SK-N-SH (cell line): Measurements from ENCODE around the gene TGFA. TPM values are rescaled to one million over a fixed set of nuclear protein-coding genes. Genes with fewer than 3 reads are reported as not detected.

Source experiments
- CTCF ChIA-PET: fragments of 300-600, 350-600 bp; formaldehyde crosslinking; extraction: SDS; loops from one replicate; lab custom pipeline; 2021; lab: Yijun Ruan, JAX
- POLR2A ChIA-PET: fragments of 350-600 bp; sonication (Branson Sonifier 250); formaldehyde crosslinking; extraction: SDS; loops from one replicate; lab custom pipeline; 2020; ENCODE audit warnings: antibody characterized with exemption, inconsistent platforms; lab: Yijun Ruan, JAX
- DNase-seq: peaks from one replicate; pipeline ENCODE4 v3.0.0; 2012
- H2AFZ ChIP-seq: fragments of 200-600 bp; sonication (generic); 2 replicates; pipeline ENCODE4 v1.8.1; 2016; ENCODE audit warnings: antibody characterized with exemption, mild to moderate bottlenecking, low read depth
- H3F3A ChIP-seq: fragments of 200-600 bp; sonication (generic); replicated peaks from 2 replicates; pipeline ENCODE3; 2016; ENCODE audit warnings: antibody characterized with exemption, mild to moderate bottlenecking; ENCODE audit not compliant: insufficient read depth
- H3K27ac ChIP-seq, 2 experiments: fragments of 200-500 bp in 1 of 2; fragments of 200-600 bp in 1 of 2; sonication (Bioruptor generic) in 1 of 2; sonication (generic), shearing (Covaris generic) in 1 of 2; 2 replicates each; pipeline versions ENCODE4 v1.5.1 to v1.6.1; 2014 to 2016; ENCODE audit warnings: low read depth in 2 of 2, inconsistent platforms in 1 of 2, low read length in 1 of 2, mild to moderate bottlenecking in 1 of 2, mixed read lengths in 1 of 2
- H3K27me3 ChIP-seq: fragments of 200-600 bp; sonication (generic), shearing (Covaris generic); 2 replicates; pipeline ENCODE4 v1.6.1; 2016; ENCODE audit warnings: mixed run types; ENCODE audit not compliant: insufficient read depth
- H3K36me3 ChIP-seq, 2 experiments: fragments of 200-500 bp in 1 of 2; fragments of 200-600 bp in 1 of 2; sonication (Bioruptor generic) in 1 of 2; sonication (generic) in 1 of 2; replicated peaks in 1 of 2; 2 replicates each; pipeline versions ENCODE3 to v1.5.1; 2014 to 2016; ENCODE audit warnings: low read length in 1 of 2, mild to moderate bottlenecking in 1 of 2; ENCODE audit not compliant: insufficient read depth in 2 of 2, control insufficient read depth in 1 of 2
- H3K4me1 ChIP-seq, 2 experiments: fragments of 200-500 bp in 1 of 2; fragments of 200-600 bp in 1 of 2; sonication (Bioruptor generic) in 1 of 2; sonication (generic), shearing (Covaris generic) in 1 of 2; 2 replicates each; pipeline versions ENCODE4 v1.5.1 to v1.6.1; 2014 to 2016; ENCODE audit warnings: low read depth in 1 of 2, low read length in 1 of 2, mixed run types in 1 of 2; ENCODE audit not compliant: insufficient read depth in 2 of 2, control insufficient read depth in 1 of 2
- H3K4me2 ChIP-seq: fragments of 200-600 bp; sonication (generic), shearing (Covaris generic); 2 replicates; pipeline ENCODE4 v1.6.1; 2017; ENCODE audit warnings: mixed run types
- H3K4me3 ChIP-seq, 2 experiments: fragments of 200-500 bp in 1 of 2; fragments of 200-600 bp in 1 of 2; sonication (Bioruptor generic) in 1 of 2; sonication (generic), shearing (Covaris generic) in 1 of 2; 2 replicates each; pipeline versions ENCODE4 v1.5.1 to v1.8.1; 2014 to 2016; ENCODE audit warnings: low read depth in 2 of 2, inconsistent platforms in 1 of 2, low read length in 1 of 2, mild to moderate bottlenecking in 1 of 2, mixed read lengths in 1 of 2, moderate library complexity in 1 of 2
- H3K79me2 ChIP-seq: fragments of 200-600 bp; sonication (generic); 2 replicates; pipeline ENCODE4 v1.8.1; 2017; ENCODE audit warnings: mild to moderate bottlenecking; ENCODE audit not compliant: insufficient read depth
- H3K9ac ChIP-seq: fragments of 200-600 bp; sonication (generic); 2 replicates; pipeline ENCODE4 v1.6.1; 2017; ENCODE audit warnings: mixed run types
- H3K9me2 ChIP-seq: fragments of 200-600 bp; sonication (generic); 2 replicates; pipeline ENCODE4 v1.6.1; 2017; ENCODE audit warnings: mixed run types
- H3K9me3 ChIP-seq: fragments of 200-600 bp; sonication (generic); 2 replicates; pipeline ENCODE4 v1.6.1; 2017; ENCODE audit warnings: mixed run types, mild to moderate bottlenecking, moderate library complexity
- H4K20me1 ChIP-seq: fragments of 200-600 bp; sonication (generic); 2 replicates; pipeline ENCODE4 v1.6.1; 2017; ENCODE audit warnings: mild to moderate bottlenecking, mixed run types; ENCODE audit not compliant: insufficient read depth
- CHD2 ChIP-seq: fragments of 150-350 bp; IDR thresholded peaks from 2 replicates; pipeline ENCODE4 v1.6.1; 2018; ENCODE audit warnings: low read length; ENCODE audit not compliant: partially characterized antibody
- FOSL2 ChIP-seq: IDR thresholded peaks from 2 replicates; pipeline ENCODE4 v1.4.0; 2012; ENCODE audit warnings: low read depth, mild to moderate bottlenecking, moderate library complexity, borderline replicate concordance
- MXI1 ChIP-seq: IDR thresholded peaks from 2 replicates; pipeline ENCODE4 v1.6.1; 2012; ENCODE audit warnings: mild to moderate bottlenecking, low read depth, low read length, improper control_type of control experiment
- NFIC ChIP-seq: IDR thresholded peaks from 2 replicates; pipeline ENCODE4 v1.4.0; 2012; ENCODE audit warnings: borderline replicate concordance
- POLR2AphosphoS5 ChIP-seq: IDR thresholded peaks from 2 replicates; pipeline ENCODE4 v1.6.1; 2012; ENCODE audit warnings: low read depth, low read length
- RFX5 ChIP-seq: IDR thresholded peaks from 2 replicates; pipeline ENCODE4 v1.6.1; 2012; ENCODE audit warnings: mild to moderate bottlenecking, improper control_type of control experiment, low read length
- SIN3A ChIP-seq: IDR thresholded peaks from 2 replicates; pipeline ENCODE4 v1.6.1; 2012; ENCODE audit warnings: low read depth, mild to moderate bottlenecking, low read length, moderate library complexity, borderline replicate concordance
- TCF12 ChIP-seq: IDR thresholded peaks from 2 replicates; pipeline ENCODE4 v1.4.0; 2012
- TEAD4 ChIP-seq: IDR thresholded peaks from 2 replicates; pipeline ENCODE4 v1.4.0; 2012; ENCODE audit warnings: mild to moderate bottlenecking, borderline replicate concordance; ENCODE audit not compliant: insufficient read depth
- USF2 ChIP-seq: fragments of 150-350 bp; IDR thresholded peaks from 2 replicates; pipeline ENCODE4 v1.6.1; 2017; ENCODE audit warnings: antibody characterized with exemption, low read length, low read depth, borderline replicate concordance
- WGBS: methylation state at CpG from one replicate; pipeline ENCODE4 v1.1.6; 2017; ENCODE audit warnings: low lambda C conversion rate; 5-methylcytosine and 5-hydroxymethylcytosine counted together
- polyA plus RNA-seq, 3 experiments: library from polyadenylated mRNA; depleted of rRNA; stranded (reverse); fragments of >200 nt; gene quantifications; 2 replicates each; pipeline ENCODE4 v1.2.3, GENCODE V29; 2012
- TF ChIP-seq, protein P1 (sequence below): IDR thresholded peaks from 2 replicates; pipeline ENCODE4 v1.6.1; 2012; ENCODE audit warnings: mild to moderate bottlenecking, low read depth, low read length, moderate library complexity
- TF ChIP-seq, protein P2 (sequence below): IDR thresholded peaks from 2 replicates; pipeline ENCODE4 v1.4.0; 2012; ENCODE audit warnings: low read depth, borderline replicate concordance
- TF ChIP-seq, protein P3 (sequence below): IDR thresholded peaks from 2 replicates; pipeline ENCODE4 v1.4.0; 2012; ENCODE audit warnings: low read depth, borderline replicate concordance
- TF ChIP-seq, protein P4 (sequence below): IDR thresholded peaks from 2 replicates; pipeline ENCODE4; 2012
- TF ChIP-seq, protein P5 (sequence below): fragments of 200-600 bp; sonication (generic); IDR thresholded peaks from 2 replicates; pipeline ENCODE4 v1.6.1; 2017; ENCODE audit warnings: antibody characterized with exemption, mild to moderate bottlenecking, moderate library complexity

The TGFA gene
- polyA plus RNA-seq, 1 of the 3 experiments (the other 2 are of a cell fraction): not detected

- TF ChIP-seq USF2 (no peak), FOSL2 (no peak), POLR2AphosphoS5 (no peak)
These were observed 21.2 kb downstream of the TGFA start (continued) for GRCh38 chr2:70532244-70532935.

GRCh38 chr2:70531419-70532086 is 22.1 kb downstream of the TGFA start:
- H3K9me2 ChIP-seq: no peaks in the 10 kb centered on the region
- no peak overlapping the region for H2AFZ ChIP-seq
- DNase-seq: no peak
- TF ChIP-seq FOSL2 (no peak), TEAD4 (no peak), USF2 (no peak), TCF12 (no peak), CHD2 (no peak), RFX5 (no peak), SIN3A (no peak), POLR2AphosphoS5 (no peak), MXI1 (no peak), NFIC (no peak)
- TF ChIP-seq, protein P1, sequence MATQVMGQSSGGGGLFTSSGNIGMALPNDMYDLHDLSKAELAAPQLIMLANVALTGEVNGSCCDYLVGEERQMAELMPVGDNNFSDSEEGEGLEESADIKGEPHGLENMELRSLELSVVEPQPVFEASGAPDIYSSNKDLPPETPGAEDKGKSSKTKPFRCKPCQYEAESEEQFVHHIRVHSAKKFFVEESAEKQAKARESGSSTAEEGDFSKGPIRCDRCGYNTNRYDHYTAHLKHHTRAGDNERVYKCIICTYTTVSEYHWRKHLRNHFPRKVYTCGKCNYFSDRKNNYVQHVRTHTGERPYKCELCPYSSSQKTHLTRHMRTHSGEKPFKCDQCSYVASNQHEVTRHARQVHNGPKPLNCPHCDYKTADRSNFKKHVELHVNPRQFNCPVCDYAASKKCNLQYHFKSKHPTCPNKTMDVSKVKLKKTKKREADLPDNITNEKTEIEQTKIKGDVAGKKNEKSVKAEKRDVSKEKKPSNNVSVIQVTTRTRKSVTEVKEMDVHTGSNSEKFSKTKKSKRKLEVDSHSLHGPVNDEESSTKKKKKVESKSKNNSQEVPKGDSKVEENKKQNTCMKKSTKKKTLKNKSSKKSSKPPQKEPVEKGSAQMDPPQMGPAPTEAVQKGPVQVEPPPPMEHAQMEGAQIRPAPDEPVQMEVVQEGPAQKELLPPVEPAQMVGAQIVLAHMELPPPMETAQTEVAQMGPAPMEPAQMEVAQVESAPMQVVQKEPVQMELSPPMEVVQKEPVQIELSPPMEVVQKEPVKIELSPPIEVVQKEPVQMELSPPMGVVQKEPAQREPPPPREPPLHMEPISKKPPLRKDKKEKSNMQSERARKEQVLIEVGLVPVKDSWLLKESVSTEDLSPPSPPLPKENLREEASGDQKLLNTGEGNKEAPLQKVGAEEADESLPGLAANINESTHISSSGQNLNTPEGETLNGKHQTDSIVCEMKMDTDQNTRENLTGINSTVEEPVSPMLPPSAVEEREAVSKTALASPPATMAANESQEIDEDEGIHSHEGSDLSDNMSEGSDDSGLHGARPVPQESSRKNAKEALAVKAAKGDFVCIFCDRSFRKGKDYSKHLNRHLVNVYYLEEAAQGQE: no peak
- TF ChIP-seq, protein P2, sequence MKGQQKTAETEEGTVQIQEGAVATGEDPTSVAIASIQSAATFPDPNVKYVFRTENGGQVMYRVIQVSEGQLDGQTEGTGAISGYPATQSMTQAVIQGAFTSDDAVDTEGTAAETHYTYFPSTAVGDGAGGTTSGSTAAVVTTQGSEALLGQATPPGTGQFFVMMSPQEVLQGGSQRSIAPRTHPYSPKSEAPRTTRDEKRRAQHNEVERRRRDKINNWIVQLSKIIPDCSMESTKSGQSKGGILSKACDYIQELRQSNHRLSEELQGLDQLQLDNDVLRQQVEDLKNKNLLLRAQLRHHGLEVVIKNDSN: no peak
- TF ChIP-seq, protein P3, sequence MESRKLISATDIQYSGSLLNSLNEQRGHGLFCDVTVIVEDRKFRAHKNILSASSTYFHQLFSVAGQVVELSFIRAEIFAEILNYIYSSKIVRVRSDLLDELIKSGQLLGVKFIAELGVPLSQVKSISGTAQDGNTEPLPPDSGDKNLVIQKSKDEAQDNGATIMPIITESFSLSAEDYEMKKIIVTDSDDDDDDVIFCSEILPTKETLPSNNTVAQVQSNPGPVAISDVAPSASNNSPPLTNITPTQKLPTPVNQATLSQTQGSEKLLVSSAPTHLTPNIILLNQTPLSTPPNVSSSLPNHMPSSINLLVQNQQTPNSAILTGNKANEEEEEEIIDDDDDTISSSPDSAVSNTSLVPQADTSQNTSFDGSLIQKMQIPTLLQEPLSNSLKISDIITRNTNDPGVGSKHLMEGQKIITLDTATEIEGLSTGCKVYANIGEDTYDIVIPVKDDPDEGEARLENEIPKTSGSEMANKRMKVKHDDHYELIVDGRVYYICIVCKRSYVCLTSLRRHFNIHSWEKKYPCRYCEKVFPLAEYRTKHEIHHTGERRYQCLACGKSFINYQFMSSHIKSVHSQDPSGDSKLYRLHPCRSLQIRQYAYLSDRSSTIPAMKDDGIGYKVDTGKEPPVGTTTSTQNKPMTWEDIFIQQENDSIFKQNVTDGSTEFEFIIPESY: no peak
- TF ChIP-seq, protein P4, sequence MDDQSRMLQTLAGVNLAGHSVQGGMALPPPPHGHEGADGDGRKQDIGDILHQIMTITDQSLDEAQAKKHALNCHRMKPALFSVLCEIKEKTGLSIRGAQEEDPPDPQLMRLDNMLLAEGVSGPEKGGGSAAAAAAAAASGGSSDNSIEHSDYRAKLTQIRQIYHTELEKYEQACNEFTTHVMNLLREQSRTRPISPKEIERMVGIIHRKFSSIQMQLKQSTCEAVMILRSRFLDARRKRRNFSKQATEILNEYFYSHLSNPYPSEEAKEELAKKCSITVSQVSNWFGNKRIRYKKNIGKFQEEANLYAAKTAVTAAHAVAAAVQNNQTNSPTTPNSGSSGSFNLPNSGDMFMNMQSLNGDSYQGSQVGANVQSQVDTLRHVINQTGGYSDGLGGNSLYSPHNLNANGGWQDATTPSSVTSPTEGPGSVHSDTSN: no peak
- TF ChIP-seq, protein P5, sequence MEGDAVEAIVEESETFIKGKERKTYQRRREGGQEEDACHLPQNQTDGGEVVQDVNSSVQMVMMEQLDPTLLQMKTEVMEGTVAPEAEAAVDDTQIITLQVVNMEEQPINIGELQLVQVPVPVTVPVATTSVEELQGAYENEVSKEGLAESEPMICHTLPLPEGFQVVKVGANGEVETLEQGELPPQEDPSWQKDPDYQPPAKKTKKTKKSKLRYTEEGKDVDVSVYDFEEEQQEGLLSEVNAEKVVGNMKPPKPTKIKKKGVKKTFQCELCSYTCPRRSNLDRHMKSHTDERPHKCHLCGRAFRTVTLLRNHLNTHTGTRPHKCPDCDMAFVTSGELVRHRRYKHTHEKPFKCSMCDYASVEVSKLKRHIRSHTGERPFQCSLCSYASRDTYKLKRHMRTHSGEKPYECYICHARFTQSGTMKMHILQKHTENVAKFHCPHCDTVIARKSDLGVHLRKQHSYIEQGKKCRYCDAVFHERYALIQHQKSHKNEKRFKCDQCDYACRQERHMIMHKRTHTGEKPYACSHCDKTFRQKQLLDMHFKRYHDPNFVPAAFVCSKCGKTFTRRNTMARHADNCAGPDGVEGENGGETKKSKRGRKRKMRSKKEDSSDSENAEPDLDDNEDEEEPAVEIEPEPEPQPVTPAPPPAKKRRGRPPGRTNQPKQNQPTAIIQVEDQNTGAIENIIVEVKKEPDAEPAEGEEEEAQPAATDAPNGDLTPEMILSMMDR: no peak
- TF ChIP-seq, all 33 proteins: peak for 0
- Histone ChIP-seq H3K79me2 (no peaks in the 10 kb centered on the region), H3K4me1 (no peaks in the 10 kb centered on the region), H3K4me2 (no peak overlapping the region), H4K20me1 (no peaks in the 10 kb centered on the region), H3F3A (no peaks in the 10 kb centered on the region), H3K27me3 (no peaks in the 10 kb centered on the region; the same call in 1 of the 2 replicates), H3K36me3 (no peaks in the 10 kb centered on the region), H3K9me3 (no peaks in the 10 kb centered on the region), H3K4me3 (no peak overlapping the region), H3K9ac (no peak overlapping the region), H3K27ac (no peak overlapping the region)
- WGBS: 48% methylated on average over 3 of the region's 3 CpGs
- POLR2A ChIA-PET: no interaction called here
- CTCF ChIA-PET: no interaction called here
